Esophagus squamous epithelium (tissue), 5 donors: ENCODE results near the gene TFF2. TPM values are rescaled to one million over a fixed set of nuclear protein-coding genes. Genes with fewer than 3 reads are reported as not detected.

Experiments used
- DNase-seq: peaks from one replicate; lab custom pipeline; 2025; lab: John Stamatoyannopoulos, UW
- H3K27ac ChIP-seq, 4 donors: fragments of 200-600 bp; sonication (generic); one replicate each; pipeline ENCODE4 v1.5.1; 2016 to 2019; ENCODE audit warnings: mild to moderate bottlenecking in 1 of 4
- H3K27me3 ChIP-seq, 4 donors: fragments of 200-600 bp; sonication (generic); 1 replicate in 3 of 4; 2 replicates in 1 of 4; pipeline versions ENCODE4 v1.5.1 to v1.6.0; 2017 to 2021; ENCODE audit warnings: antibody characterized with exemption in 1 of 4
- H3K36me3 ChIP-seq, 3 donors: fragments of 200-600 bp; sonication (generic); one replicate each; pipeline ENCODE4 v1.5.1; 2016 to 2019
- H3K4me1 ChIP-seq, 3 donors: fragments of 200-600 bp; sonication (generic); one replicate each; pipeline ENCODE4 v1.5.1; 2017 to 2019
- H3K4me3 ChIP-seq, 4 donors: fragments of 200-600 bp; sonication (generic); 1 replicate in 3 of 4; 2 replicates in 1 of 4; pipeline ENCODE4 v1.5.1; 2016 to 2019; ENCODE audit warnings: mild to moderate bottlenecking in 2 of 4, moderate library complexity in 1 of 4
- H3K9me3 ChIP-seq, 3 donors: fragments of 200-600 bp; sonication (generic); one replicate each; pipeline ENCODE4 v1.5.1; 2016 to 2019
- CTCF ChIP-seq, 6 experiments: fragments of 450-650 bp in 4 of 6; fragments of 200-600 bp in 2 of 6; sonication (generic) in 2 of 6; IDR thresholded peaks; one replicate each; pipeline ENCODE4 v1.5.1; 2016 to 2019; ENCODE audit warnings: antibody characterized with exemption in 6 of 6, mild to moderate bottlenecking in 4 of 6, moderate library complexity in 4 of 6
- POLR2A ChIP-seq, 4 donors: fragments of 450-650 bp; IDR thresholded peaks; one replicate each; pipeline ENCODE4 v1.6.1; 2017; ENCODE audit warnings: antibody characterized with exemption in 4 of 4, mild to moderate bottlenecking in 4 of 4, moderate library complexity in 3 of 4
- WGBS, 2 donors: methylation state at CpG; one replicate each; pipeline ENCODE4 v1.1.5; 2018; 5-methylcytosine and 5-hydroxymethylcytosine counted together
- intact Hi-C: fragments of 100-400 bp; cut with DNase I; formaldehyde crosslinking; loops from one replicate; pipeline ENCODE4 v1.15.0; 2022
- total RNA-seq, 4 donors: library from RNA; depleted of rRNA; stranded (reverse); fragments of >200 nt; gene quantifications; one replicate each; pipeline ENCODE4 v1.1.0, GENCODE V29; 2016
- donor health status: DM: yes; HTN: yes; CAD: no.

TFF2 gene
- total RNA-seq, 4 donors from 2014 or later = 1.7 TPM; not detected in 3

- DNase-seq = no peak
- intact Hi-C loops = loop anchor here (10.0 kb wide), 1 partner anchor 204 kb away; no protein-coding TSS in a partner anchor
- 76 to 90% methylated on average over 4 of the region's 4 CpGs for WGBS, 2 donors
Observed at GRCh38 chr21:42330380-42331371, 20.1 kb downstream of the TFF2 start.

GRCh38 chr21:42324896-42325295, 25.9 kb downstream of the TFF2 start:
- DNase-seq = no peak
- intact Hi-C loops = no loop called here
- 86 to 87% methylated on average over 4 to 6 of the region's 6 CpGs for WGBS, 2 donors
- TF ChIP-seq POLR2A (IDR thresholded peaks at IDR 0.05) (no peak), CTCF (IDR thresholded peaks at IDR 0.05) (no peak)
- H3K36me3 ChIP-seq = no peaks in the 10 kb centered on the region
- no peaks in the 10 kb centered on the region for H3K9me3 ChIP-seq
- peaks cover 0 to 49% (median 0%) of the 10 kb centered on the region in 4 donors for H3K27me3 ChIP-seq
- no peaks in the 10 kb centered on the region for H3K4me1 ChIP-seq
- H3K27ac ChIP-seq = no peak overlapping the region
- no peak overlapping the region for H3K4me3 ChIP-seq

More at GRCh38 chr21:42330380-42331371, 20.1 kb downstream of the TFF2 start:
- H3K36me3 ChIP-seq = no peaks in the 10 kb centered on the region
- no peak overlapping the region for H3K27ac ChIP-seq
- peaks cover 0 to 52% (median 0%) of the 10 kb centered on the region in 4 donors for H3K27me3 ChIP-seq
- no peaks in the 10 kb centered on the region for H3K9me3 ChIP-seq
- no peak overlapping the region for H3K4me3 ChIP-seq
- no peaks in the 10 kb centered on the region for H3K4me1 ChIP-seq
- TF ChIP-seq POLR2A (IDR thresholded peaks at IDR 0.05) (no peak), CTCF (IDR thresholded peaks at IDR 0.05) (no peak)

GRCh38 chr21:42321845-42322244, 28.9 kb downstream of the TFF2 start:
- peaks cover 0 to 61% (median 0%) of the 10 kb centered on the region in 4 donors for H3K27me3 ChIP-seq
- no peak for TF ChIP-seq POLR2A (IDR thresholded peaks at IDR 0.05)
- TF ChIP-seq CTCF (IDR thresholded peaks at IDR 0.05) = no peak
- no peaks in the 10 kb centered on the region for H3K4me1 ChIP-seq
- H3K9me3 ChIP-seq = no peaks in the 10 kb centered on the region
- 71 to 90% methylated on average over 3 to 4 of the region's 4 CpGs for WGBS, 2 donors
- no peak for DNase-seq
- no peak overlapping the region for H3K27ac ChIP-seq
- H3K4me3 ChIP-seq = no peak overlapping the region
- H3K36me3 ChIP-seq = no peaks in the 10 kb centered on the region
- intact Hi-C loops = no loop called here

- 68 to 100% methylated on average over 2 to 9 of the region's 10 CpGs for WGBS, 2 donors
- H3K27ac ChIP-seq = no peak overlapping the region
- no peaks in the 10 kb centered on the region for H3K4me1 ChIP-seq
- no peak for TF ChIP-seq POLR2A (IDR thresholded peaks at IDR 0.05)
- no peak for TF ChIP-seq CTCF (IDR thresholded peaks at IDR 0.05)
- peaks cover 0 to 60% (median 0%) of the 10 kb centered on the region in 4 donors for H3K27me3 ChIP-seq
- DNase-seq = no peak
- no peaks in the 10 kb centered on the region for H3K36me3 ChIP-seq
- no peak overlapping the region for H3K4me3 ChIP-seq
- intact Hi-C loops = no loop called here
- no peaks in the 10 kb centered on the region for H3K9me3 ChIP-seq
Observed at GRCh38 chr21:42321231-42321630, 29.6 kb downstream of the TFF2 start.

- Histone ChIP-seq H3K4me1 (no peaks in the 10 kb centered on the region), H3K27ac (no peak overlapping the region), H3K27me3 (peaks cover 0 to 56% (median 0%) of the 10 kb centered on the region in 4 donors), H3K9me3 (no peaks in the 10 kb centered on the region), H3K36me3 (no peaks in the 10 kb centered on the region), H3K4me3 (no peak overlapping the region)
- intact Hi-C loops = no loop called here
- DNase-seq = no peak
- WGBS, 2 donors = 85 to 89% methylated on average over 8 of the region's 8 CpGs
- TF ChIP-seq POLR2A (IDR thresholded peaks at IDR 0.05) (no peak), CTCF (IDR thresholded peaks at IDR 0.05) (no peak)
Observed at GRCh38 chr21:42320791-42321190, 30.0 kb downstream of the TFF2 start.
